ENCODE measurements around the gene SLFNL1.
A peak's percentile ranks its signal among the peaks of the same experiment; 100 is the strongest.

Gene SLFNL1

GRCh38 chr1:41019353-41019745 lies 2.2 kb downstream of the SLFNL1 start:
- no peak for DNase-seq

GRCh38 chr1:41018018-41018410 lies 3.5 kb downstream of the SLFNL1 start:
- DNase-seq = no peak

- no peak for DNase-seq
These were observed 4.1 kb downstream of the SLFNL1 start for GRCh38 chr1:41017141-41018017.

- no peak for DNase-seq
These were observed 5.5 kb downstream of the SLFNL1 start for GRCh38 chr1:41015897-41016470.

- no peak for DNase-seq
These were observed 6.1 kb downstream of the SLFNL1 start for GRCh38 chr1:41015281-41015896.

- no peak for DNase-seq
These were observed 6.7 kb downstream of the SLFNL1 start for GRCh38 chr1:41014871-41015270.

- DNase-seq = no peak
These were observed 7.7 kb downstream of the SLFNL1 start for GRCh38 chr1:41013796-41014195.

GRCh38 chr1:41013024-41013423 lies 8.5 kb downstream of the SLFNL1 start:
- DNase-seq = no peak

GRCh38 chr1:41010345-41010744 lies 11.2 kb downstream of the SLFNL1 start:
- DNase-seq = no peak

- no peak for DNase-seq
These were observed 12.1 kb downstream of the SLFNL1 start for GRCh38 chr1:41009466-41009865.

- DNase-seq = no peak
These were observed 14.3 kb downstream of the SLFNL1 start for GRCh38 chr1:41006942-41007865.

GRCh38 chr1:41005876-41006275 lies 15.6 kb downstream of the SLFNL1 start:
- DNase-seq = no peak

GRCh38 chr1:41003640-41004220 lies 17.8 kb downstream of the SLFNL1 start:
- peak; percentile 58 to 87 (median 82) for DNase-seq

- DNase-seq = no peak
These were observed 18.3 kb downstream of the SLFNL1 start for GRCh38 chr1:41003127-41003639.

GRCh38 chr1:40998668-40999067 lies 22.9 kb downstream of the SLFNL1 start:
- DNase-seq = no peak

- DNase-seq = no peak
These were observed 24.4 kb downstream of the SLFNL1 start for GRCh38 chr1:40997096-40997495.

- no peak for DNase-seq
These were observed 32.5 kb downstream of the SLFNL1 start for GRCh38 chr1:40989066-40989465.

GRCh38 chr1:40988280-40988679 lies 33.2 kb downstream of the SLFNL1 start:
- DNase-seq = no peak

- no peak for DNase-seq
These were observed 33.9 kb downstream of the SLFNL1 start for GRCh38 chr1:40987439-40988276.

- DNase-seq = no peak
These were observed 34.6 kb downstream of the SLFNL1 start for GRCh38 chr1:40986956-40987355.

GRCh38 chr1:40986328-40986783 lies 35.2 kb downstream of the SLFNL1 start:
- no peak for DNase-seq

All from stimulated activated naive CD4-positive, alpha-beta T cell (primary cell).